Endometrium (tissue), 2 donors: ENCODE measurements around the gene PLA2G2F.

Source experiments
- FAIRE-seq: peaks from 2 replicates; lab custom pipeline; 2012; peaks lifted over from hg19 to GRCh38; lab: Jason Lieb, UNC
- donor health status: control.
- donor health status: control.

The PLA2G2F gene, protein sequence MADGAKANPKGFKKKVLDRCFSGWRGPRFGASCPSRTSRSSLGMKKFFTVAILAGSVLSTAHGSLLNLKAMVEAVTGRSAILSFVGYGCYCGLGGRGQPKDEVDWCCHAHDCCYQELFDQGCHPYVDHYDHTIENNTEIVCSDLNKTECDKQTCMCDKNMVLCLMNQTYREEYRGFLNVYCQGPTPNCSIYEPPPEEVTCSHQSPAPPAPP

DNA sequence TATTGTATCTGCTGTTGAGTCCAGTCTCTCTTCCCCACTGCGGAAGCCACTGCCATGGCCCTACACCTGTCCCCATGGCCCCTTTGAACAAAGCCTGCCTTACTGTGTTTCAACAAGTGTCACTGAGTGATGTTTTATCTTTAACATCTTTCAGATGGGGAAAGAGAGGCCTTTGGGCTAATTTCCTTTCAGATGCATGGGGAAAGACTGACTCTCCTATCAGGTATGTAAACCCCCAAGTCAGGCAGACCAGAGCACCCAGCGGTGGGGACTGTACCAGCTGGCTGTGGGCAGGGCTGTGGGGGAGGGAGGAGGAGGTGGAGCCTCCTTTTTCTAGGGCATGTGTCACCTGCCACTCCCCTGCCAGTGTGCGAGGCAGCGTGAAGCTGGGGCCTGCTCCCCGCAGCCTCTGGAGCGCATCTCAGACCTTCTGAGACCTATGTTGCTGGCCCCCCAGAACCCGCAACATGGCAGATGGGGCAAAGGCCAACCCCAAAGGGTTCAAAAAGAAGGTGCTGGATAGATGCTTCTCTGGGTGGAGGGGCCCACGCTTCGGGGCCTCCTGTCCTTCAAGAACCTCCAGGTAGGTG lies at the start of gene PLA2G2F:
Gene PLA2G2F, plus strand, starts transcription at position 363 of the 590 bp plus-strand sequence. Its CDS starts 105 bp downstream, at position 468.
- no peak for FAIRE-seq

DNA sequence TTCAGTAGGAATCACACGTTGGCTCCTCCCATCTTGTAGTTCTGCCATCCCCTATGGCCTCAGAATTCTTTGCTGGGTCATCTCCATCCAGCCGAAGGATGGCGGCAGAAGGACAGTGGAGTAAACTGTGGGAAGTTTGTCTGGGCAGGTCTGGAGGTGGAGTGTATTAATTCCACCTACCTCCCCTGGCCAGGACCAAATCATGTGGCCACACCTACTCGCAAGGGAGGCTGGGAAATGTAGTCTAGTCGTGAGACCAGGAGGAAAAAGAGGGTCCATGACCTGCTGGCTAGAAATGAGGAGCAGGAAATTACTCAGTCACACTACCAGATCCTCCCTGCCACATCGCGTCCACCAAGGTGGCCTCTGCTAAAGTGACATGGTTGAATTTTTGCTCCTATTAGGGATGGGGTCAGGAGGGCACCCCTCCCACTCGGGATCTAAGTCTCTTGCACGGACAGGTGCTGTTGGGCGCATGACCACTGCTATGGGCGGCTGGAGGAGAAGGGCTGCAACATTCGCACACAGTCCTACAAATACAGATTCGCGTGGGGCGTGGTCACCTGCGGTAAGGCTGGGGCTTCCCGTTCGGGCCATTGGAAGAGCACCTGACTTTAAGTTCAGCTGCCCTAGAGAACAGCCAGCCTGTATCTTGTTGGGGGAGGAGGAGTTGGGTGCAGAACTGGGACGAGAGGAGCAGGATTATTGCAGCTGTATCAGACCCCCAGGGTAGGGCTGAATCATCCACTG lies 49.6 kb upstream of the PLA2G2F start:
- no peak for FAIRE-seq

DNA sequence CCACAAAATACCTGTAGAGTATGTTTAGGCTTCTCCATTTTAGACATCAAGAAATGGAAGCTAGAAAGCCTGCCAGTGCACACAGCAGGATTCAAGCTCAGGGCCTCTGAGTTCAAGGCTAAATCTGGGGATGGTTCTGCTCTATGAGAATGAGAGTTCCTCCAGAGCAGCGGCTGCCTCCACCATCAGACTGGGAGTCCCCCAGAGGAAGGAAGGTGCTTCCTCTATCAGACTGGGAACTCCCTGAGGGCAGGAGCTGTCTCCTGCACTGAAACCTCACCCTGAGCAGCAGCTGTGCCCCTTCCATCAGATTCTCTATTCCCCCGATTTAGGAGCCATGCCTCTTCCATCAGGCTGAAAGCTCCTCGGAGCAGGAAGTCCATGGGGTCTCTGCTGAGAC lies 49.0 kb upstream of the PLA2G2F start:
- FAIRE-seq: no peak

DNA sequence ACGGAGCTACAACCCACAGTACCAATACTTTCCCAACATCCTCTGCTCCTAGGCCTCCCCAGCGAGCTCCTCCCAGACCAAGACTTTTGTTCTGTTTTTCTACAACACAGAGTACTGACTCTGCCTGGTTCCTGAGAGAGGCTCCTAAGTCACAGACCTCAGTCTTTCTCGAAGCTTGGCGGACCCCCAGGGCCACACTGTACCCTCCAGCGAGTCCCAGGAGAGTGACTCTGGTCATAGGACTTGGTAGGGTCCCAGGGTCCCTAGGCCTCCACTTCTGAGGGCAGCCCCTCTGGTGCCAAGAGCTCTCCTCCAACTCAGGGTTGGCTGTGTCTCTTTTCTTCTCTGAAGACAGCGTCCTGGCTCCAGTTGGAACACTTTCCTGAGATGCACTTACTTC lies 48.5 kb upstream of the PLA2G2F start:
- no peak for FAIRE-seq

DNA sequence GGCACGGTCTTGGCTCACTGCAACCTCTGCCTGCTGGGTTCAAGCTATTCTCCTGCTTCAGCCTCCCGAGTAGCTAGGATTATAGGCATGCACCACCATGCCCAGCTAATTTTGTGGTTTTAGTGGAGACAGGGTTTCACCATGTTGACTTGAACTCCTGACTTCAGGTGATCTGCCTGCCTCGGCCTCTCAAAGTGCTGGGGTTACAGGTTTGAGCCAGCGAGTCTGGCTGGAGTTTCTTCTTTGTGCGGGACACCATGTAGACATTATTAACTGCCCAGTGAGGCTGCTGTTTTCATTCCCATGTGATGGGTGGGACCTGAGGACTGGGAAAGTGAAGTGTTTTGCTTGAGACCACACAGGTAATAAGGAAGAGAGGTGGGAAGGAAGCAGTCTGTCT lies 45.8 kb upstream of the PLA2G2F start:
- FAIRE-seq: no peak

DNA sequence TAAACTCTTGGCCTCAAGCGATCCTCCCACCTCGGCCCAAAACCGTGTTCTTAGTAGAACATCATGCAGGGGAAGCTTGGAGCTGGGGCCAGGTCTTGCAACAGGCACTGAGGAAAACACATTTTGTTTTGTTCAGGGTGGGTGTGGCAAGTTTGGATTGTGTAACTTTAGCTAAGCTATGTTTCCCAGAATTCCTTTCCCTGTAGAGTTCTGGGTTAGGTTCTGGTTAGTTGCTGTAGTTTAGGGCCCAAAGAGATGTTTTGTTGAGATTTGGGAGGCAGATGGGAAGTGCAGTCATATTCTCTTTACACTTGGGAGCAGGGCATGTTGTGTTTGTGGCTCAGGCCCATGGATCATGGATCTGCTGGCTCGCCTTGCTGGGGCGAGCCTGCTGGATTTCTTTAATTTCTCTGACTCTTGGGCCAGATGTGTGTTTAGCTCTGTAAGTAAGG lies 45.2 kb upstream of the PLA2G2F start:
- no peak for FAIRE-seq

DNA sequence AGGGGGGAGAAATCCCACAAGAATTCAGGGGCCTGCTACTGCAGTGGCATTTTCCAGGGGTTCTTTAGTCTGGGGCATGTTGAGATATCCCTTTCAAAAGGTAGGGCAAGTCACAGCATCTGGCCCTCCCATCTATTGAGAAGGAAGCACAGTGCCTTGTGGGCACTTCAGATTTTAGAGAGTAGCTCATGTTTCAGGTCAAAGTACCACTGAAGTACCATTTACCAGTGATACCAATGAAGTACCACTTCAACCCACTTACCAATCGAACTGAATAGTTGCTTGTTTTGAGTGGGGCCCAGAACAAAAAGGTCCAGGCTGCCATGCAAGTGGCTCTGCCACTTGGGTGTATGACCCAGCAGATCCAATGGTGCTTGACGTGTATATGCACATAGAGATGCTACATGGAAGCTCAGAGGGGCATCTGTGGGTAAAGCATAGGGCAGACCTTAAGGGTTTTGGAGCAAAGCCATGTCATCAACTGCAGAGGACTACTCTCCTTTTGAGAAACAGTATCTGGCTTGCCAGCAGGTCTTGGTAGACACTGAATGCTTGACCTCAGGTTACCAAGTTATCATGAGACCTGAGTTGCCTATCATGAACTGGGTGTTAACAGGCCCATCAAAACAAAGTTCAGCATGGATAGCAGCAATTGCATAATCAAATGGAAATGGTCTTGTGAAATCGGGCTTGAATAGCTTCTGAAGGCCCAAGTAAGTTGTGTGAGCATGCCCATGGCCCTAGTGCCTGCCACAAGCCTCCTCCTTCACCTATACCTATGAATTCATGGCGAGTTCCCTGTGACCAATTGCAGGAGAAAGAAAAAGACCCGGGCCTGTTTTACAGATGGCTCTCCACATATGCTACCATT lies 43.3 kb upstream of the PLA2G2F start:
- FAIRE-seq: no peak

DNA sequence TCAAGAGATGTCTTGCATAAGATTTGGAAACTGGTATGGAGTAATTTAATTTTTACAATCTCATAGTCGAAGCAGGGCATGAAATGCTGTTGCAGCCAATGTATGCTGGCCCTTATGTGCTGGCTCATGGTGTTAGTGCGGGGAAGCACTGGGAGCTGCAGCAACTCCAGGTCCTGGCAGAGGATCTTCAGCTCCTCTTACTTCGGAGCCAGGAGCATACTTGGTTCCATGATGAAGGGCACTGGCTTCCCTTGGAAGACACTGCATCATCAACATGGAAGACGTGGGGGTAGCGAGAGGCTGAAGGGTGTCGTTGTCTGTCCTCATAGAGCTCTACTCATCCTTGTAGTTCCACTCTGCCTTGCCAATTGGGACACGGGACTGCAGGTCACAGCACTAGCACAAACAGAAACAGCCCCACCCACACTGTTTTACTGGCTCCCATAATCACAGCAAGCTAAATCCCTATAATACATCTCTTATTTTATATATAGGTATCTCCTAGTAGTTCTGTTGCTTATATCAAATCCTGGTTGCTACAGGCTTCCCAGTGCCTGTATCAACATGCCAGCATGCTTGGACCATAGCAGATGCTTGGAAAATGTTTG lies 42.2 kb upstream of the PLA2G2F start:
- no peak for FAIRE-seq

DNA sequence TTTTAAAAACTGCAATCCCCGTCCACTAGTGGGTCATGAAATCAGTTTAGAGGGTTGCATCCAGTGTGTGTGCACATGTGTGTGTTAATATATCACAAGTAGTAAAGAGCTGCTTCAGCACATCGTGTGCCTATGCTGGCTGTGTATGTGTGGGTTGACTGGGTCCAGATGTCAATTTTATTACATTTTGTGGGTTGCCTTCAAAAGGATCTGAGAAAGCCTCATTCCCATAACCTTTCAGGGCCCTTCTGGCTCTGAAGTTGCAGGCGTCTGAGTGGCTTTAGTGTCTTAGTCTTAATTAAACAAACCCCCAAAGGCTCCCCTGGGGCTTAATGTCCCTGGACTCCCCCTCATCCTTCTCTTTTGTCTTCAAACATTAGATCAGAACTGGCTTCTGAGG lies 39.6 kb upstream of the PLA2G2F start:
- no peak for FAIRE-seq

DNA sequence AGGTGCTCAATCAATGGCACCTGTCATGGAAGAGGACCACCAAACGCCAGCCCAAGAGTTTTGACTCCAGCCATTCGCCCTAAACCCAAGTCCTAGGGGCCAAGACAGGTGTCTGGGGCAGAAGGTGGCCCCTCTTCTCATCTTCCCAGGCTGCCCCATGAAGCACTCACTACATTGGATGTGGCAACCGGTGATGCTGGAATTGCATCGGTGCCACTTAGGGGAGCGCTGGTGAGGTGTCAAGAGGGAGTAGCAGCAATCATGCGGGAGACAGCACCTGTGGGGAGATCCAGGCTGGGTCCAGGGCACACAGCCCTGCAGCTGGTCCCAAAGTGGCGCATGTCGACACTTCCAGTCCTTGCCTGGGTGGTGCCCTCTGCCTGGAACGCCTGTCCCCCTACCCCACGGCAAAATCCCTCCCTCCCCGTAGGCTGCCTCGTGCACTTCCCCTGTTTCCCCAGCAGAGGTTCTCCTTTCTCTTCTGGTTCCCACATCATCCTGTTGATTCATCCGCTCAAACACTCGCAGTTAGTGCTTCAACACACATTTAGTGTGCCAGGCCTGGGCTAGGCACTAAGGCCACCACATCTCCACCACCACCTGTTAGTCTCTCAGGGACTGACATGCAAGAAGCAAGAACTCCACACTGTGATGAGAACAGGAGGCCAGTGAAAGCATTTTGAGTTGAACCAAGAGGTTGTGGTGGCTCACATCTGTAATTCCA lies 38.3 kb upstream of the PLA2G2F start:
- FAIRE-seq: no peak

DNA sequence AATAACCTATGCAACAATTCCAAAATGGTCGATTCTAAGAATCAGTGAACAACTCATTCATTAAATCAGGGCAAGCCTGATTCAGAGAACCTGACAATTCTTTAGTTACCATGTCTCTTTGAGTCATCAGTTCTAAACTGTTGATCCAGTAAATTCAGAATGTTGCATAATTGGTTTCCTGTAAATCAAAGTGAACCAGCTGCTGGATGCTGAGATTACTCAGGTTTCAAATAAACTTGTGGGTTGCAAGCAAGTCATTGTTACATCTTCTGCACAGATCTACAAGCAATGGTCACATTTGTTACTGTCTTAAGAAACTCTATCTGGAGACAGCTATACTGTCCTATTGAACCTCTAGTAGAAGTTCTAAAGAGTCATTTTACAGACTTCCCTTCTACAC lies 36.2 kb upstream of the PLA2G2F start:
- no peak for FAIRE-seq

DNA sequence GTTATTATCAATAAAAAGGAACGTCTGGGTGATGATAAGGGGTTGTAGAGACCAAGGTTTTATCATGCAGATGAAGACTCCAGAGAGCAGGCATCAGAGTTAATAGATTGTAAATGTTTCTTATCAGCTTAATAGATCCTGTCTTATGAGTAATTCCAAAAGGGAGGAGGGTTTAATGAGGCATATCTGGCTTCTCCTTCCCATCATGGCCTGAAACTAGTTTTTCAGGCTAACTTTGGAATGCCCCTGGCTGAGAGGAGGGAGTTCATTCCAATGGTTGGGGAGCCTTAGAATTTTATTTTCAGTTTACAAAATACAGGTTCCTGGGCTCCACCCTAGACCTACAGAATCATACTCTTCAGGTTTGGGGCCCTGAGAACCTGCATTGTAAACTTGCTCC lies 33.3 kb upstream of the PLA2G2F start:
- no peak for FAIRE-seq

DNA sequence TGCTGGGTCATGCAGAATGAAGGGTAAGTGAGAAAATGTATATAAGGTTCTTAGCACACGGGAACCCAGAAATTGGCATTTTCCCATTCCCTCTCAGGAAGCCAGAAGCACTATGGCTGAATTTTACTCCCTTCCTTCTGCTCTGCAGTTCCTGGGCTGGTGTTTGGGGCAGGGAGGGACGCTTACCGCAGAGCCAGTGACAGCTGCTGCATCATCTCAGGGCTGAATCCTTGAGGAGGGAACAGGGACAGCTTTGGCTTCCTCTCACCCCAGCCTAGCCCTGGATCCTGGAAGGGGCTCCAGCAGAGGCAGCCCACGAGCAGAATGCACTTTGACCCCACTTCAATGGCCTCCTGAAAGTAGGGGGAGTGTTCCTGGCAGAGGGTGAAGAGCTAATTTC lies 31.8 kb upstream of the PLA2G2F start:
- FAIRE-seq: no peak

DNA sequence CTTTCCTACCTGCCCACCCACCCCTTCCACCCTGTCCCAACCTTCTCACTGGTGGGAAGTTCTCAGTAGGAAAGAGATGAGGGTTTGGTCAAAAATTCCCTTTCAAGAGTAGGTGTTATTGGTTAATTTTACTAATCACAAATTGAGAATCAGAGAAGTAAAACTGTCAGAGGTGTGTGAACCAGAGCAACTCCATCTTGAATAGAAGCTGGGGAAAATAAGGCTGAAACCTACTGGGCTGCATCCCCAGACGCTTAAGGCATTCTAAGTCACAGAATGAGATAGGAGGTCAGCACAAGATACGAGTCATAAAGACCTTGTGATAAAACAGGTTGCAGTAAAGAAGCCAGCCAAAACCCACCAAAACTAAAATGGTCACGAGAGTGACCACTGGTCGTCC lies 31.3 kb upstream of the PLA2G2F start:
- FAIRE-seq: no peak

DNA sequence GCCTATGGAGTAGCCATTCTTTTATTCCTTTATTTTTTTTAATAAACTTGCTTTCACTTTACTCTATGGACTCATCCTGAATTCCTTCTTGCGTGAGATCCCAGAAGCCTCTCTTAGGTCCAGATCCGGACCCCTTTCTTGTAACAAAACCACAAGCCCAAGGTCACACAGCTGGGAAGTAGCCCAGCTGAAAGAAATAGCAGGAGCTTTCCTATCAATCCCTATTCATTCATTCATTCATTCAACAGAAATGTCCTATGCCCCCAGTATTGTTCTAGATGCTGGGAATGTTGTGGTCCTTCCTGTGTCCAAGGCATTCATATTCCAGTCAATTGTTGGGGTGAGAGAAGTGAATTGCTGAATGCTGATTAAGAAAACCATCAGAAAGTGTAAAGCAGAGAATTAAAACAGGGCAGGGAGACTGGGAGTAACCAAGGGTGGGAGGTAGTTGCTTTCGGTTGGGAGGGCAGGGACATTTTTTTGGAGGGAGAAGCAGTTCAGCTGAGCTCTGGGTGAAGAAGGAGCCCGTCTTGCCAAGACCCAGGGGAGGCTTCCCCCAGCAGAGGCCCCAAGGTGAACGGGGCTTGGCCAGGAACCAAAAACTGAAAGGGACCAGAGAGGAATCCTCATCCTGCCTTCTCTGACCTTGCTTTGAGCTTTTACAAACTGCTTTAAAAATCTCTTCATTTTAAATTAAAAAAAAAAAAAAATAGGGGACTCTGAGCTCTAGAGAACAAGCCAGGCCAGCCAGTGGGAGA lies 30.6 kb upstream of the PLA2G2F start:
- FAIRE-seq: no peak

DNA sequence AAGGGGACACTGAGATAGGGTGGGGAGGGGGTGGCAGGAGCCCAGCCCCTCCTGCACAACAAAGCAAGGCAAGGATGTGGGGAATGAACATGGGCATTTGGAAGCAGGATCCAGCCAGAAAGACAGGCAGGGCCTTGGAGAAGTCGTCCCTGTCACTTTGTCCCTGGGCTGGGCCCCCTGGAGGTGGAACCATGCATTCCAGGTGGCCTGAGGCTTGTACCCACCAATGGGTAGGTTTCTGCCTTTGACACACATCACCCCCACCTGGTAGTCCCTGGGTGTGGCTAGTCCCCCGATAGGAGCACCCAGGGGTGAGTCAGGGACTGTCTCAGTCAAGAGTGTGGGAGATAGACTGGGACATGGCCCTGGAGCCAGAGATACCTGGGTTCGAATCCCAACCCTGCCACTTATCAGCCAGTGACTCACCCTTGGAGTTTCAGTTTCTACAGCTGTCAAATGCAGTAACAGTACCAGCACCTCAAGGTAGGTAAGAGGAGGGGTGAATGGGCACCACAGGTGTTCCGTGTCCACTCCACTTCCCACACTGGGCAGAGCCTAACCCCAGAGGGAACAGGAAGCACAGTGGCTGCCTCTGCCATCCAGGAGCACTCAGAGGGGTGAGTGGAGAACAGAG lies 29.8 kb upstream of the PLA2G2F start:
- FAIRE-seq: no peak

DNA sequence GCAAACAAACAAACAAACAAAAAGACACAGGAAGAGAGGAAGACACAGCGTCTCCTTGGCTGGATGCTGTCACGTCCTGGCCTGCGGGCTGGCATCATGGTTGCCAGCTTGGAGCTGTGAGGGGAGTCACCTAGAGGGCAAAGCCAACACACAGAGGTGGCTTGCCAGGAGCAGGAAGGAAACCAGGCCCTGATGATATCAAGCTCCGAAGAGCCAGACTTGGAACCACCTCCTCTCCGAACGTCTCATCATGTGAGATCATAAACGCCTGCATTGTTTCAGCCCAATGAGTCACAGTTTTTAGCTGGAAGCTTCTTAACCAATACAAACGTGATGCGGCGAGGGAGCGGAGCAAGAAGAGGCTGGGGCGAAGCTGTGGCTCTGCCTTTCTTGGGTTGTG lies 28.4 kb upstream of the PLA2G2F start:
- no peak for FAIRE-seq

DNA sequence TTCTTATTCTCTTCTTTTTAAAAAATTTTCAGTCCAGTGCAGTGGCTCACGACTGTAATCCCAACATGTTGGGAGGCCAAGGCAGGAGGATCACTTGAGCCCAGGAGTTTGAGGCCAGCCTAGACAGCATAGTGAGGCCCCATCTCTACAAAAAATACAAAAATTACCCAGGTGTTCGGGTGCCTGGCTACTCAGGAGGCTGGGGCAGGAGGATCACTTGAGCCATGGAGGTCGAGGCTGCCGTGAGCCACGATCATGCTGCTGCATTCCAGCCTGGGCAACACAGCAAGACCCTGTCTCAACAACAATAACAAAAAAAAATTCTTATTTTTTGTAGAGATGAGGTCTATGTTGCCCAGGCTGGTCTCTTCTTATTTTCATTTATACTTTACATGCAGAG lies 27.7 kb upstream of the PLA2G2F start:
- no peak for FAIRE-seq

DNA sequence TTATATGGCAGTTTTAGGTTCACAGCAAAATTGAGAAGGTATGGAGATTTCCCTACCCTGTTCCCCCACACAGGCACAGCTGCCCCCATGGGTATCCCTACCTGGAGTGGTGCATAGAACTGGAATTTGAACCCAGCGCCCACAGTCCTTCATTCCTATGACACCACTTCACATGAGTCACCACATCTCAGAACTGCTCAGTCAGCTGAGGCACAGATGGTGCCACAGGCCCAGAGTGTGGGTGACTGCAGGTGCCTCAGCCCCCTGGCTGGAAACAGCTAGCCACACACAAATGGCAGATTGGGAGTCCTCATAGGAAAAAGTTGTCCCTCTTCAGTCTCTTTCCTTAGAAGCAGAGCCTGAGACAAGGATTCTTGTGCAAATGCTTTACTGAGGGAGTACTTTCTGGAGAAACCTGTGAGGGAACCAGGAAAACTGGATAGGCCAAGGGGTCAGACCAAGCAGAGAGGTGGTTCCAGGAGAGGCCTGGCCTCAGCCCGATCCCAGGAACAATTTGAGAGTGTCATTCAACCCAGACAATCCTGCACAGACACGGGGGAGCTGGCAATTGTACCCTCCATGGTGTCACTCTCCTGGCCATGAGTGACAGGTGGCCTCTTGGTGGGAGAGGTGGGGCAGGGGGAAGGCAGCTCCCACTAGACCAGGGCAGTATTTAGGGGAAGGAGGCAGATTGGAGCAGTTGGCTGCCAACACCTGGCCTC lies 26.7 kb upstream of the PLA2G2F start:
- FAIRE-seq: no peak
